A549 (cell line): ENCODE data around the gene KNDC1. TPM values are rescaled to one million over a fixed set of nuclear protein-coding genes. Genes with fewer than 3 reads are reported as not detected.
"Not testable (repeated sequence)": the region's sequence is repeated elsewhere in the genome, so short reads cannot be mapped to it uniquely, and the experiment has no call there.

Experiments
- ATAC-seq, 2 experiments: fragments of 200-7000 bp in 1 of 2; fragments of >200 bp in 1 of 2; cut with Nextera tagmentation in 1 of 2; cut with Tn5 transposase in 1 of 2; 3 replicates each; pipeline versions ENCODE4 v1.8.0 to v1.9.1; 2018 to 2020; ENCODE audit warnings: mild to moderate bottlenecking in 1 of 2, moderate library complexity in 1 of 2
- CTCF ChIA-PET: fragments of 300-600 bp; sonication (Branson Sonifier 250); formaldehyde crosslinking; extraction: SDS; loops from one replicate; lab custom pipeline; 2021; ENCODE audit warnings: antibody characterized with exemption, inconsistent platforms; lab: Yijun Ruan, JAX
- POLR2A ChIA-PET: fragments of 350-600 bp; formaldehyde crosslinking; extraction: SDS; loops from one replicate; lab custom pipeline; 2021; ENCODE audit warnings: antibody characterized with exemption, inconsistent platforms; lab: Yijun Ruan, JAX
- DNase-seq, 2 experiments: peaks; one replicate each; pipeline versions ENCODE4 v3.0.0 to v3.0.0-alpha.2; 2011 to 2016; ENCODE audit warnings: low read depth in 1 of 2, low spot score in 1 of 2
- FAIRE-seq: peaks from 2 replicates; lab custom pipeline; 2011; peaks lifted over from hg19 to GRCh38; lab: Jason Lieb, UNC
- H3K27ac ChIP-seq, 2 experiments: fragments of >200 bp; sonication (Bioruptor Twin); formaldehyde crosslinking; 3 replicates each; pipeline ENCODE4 v1.5.1; 2016 to 2017
- H3K4me1 ChIP-seq: fragments of >200 bp; sonication (Bioruptor Twin); formaldehyde crosslinking; 3 replicates; pipeline ENCODE4 v1.6.1; 2016
- H3K4me2 ChIP-seq: fragments of >200 bp; sonication (Bioruptor Twin); formaldehyde crosslinking; 3 replicates; pipeline ENCODE4 v1.6.1; 2016
- H3K4me3 ChIP-seq: fragments of >200 bp; sonication (Bioruptor Twin); formaldehyde crosslinking; 3 replicates; pipeline ENCODE4 v1.5.1; 2016
- H3K9me3 ChIP-seq: fragments of >200 bp; sonication (Bioruptor Twin); formaldehyde crosslinking; 3 replicates; pipeline ENCODE4 v1.6.1; 2016
- CBX2 ChIP-seq: fragments of 200-600 bp; sonication (generic); IDR thresholded peaks from 2 replicates; pipeline ENCODE4 v1.6.1; 2016; ENCODE audit warnings: low read depth, mild to moderate bottlenecking, borderline replicate concordance
- EHF ChIP-seq: fragments of 250-450 bp; sonication (Bioruptor Pico); IDR thresholded peaks from 2 replicates; pipeline ENCODE4 v1.5.0; 2020; ENCODE audit warnings: mild to moderate bottlenecking
- EHMT2 ChIP-seq: fragments of 200-600 bp; sonication (generic); IDR thresholded peaks from 2 replicates; pipeline ENCODE4 v1.6.1; 2016; ENCODE audit warnings: antibody characterized with exemption, low read depth, mild to moderate bottlenecking, moderate library complexity
- ESRRA ChIP-seq: fragments of 150-350 bp; IDR thresholded peaks from 2 replicates; pipeline ENCODE4 v1.6.1; 2014; ENCODE audit warnings: mild to moderate bottlenecking, low read length, borderline replicate concordance
- FOSB ChIP-seq: fragments of 250-450 bp; sonication (Bioruptor Pico); IDR thresholded peaks from 2 replicates; pipeline ENCODE4 v1.5.0; 2020; ENCODE audit warnings: mild to moderate bottlenecking, moderate library complexity
- FOSL2 ChIP-seq, 2 experiments: fragments of 450-650 bp in 1 of 2; fragments of >200 bp in 1 of 2; sonication (Bioruptor Twin) in 1 of 2; formaldehyde crosslinking; IDR thresholded peaks; 2 replicates each; pipeline versions ENCODE4 v1.5.0 to v1.6.1; 2016 to 2020; ENCODE audit warnings: mild to moderate bottlenecking in 1 of 2, moderate library complexity in 1 of 2
- GATA3 ChIP-seq: IDR thresholded peaks from 2 replicates; pipeline ENCODE4 v1.6.1; 2012; ENCODE audit warnings: borderline replicate concordance
- HDAC2 ChIP-seq: fragments of 200-600 bp; sonication (generic); IDR thresholded peaks from 2 replicates; pipeline ENCODE4 v1.6.1; 2016
- HOXB5 ChIP-seq: fragments of 250-450 bp; sonication (Bioruptor Pico); IDR thresholded peaks from 2 replicates; pipeline ENCODE4 v1.5.0; 2020; ENCODE audit warnings: mild to moderate bottlenecking, moderate library complexity
- JUN ChIP-seq, 2 experiments: fragments of >200 bp; sonication (Bioruptor Twin); formaldehyde crosslinking; IDR thresholded peaks; 2 replicates in 1 of 2; 3 replicates in 1 of 2; pipeline ENCODE4 v1.6.1; 2016 to 2017
- KDM5A ChIP-seq: fragments of 200-600 bp; sonication (generic); IDR thresholded peaks from 2 replicates; pipeline ENCODE4 v1.6.1; 2016; ENCODE audit warnings: antibody characterized with exemption, mild to moderate bottlenecking
- POLR2A ChIP-seq: IDR thresholded peaks from 2 replicates; pipeline ENCODE4 v1.6.1; 2012; ENCODE audit warnings: mild to moderate bottlenecking, low read length
- POLR2AphosphoS2 ChIP-seq: conservative IDR thresholded peaks from 2 replicates; pipeline ENCODE4 v1.6.1; 2012; ENCODE audit warnings: low read length, improper control_type of control experiment, inconsistent platforms
- RAD21 ChIP-seq, 2 experiments: fragments of >200 bp in 1 of 2; sonication (Bioruptor Twin) in 1 of 2; formaldehyde crosslinking in 1 of 2; IDR thresholded peaks in 1 of 2; conservative IDR thresholded peaks in 1 of 2; 2 replicates in 1 of 2; 3 replicates in 1 of 2; pipeline ENCODE4 v1.6.1; 2012 to 2018; ENCODE audit warnings: inconsistent platforms in 1 of 2
- RARB ChIP-seq: fragments of 250-450 bp; sonication (Bioruptor Pico); IDR thresholded peaks from 2 replicates; pipeline ENCODE4 v1.8.0; 2021; ENCODE audit warnings: mild to moderate bottlenecking, moderate library complexity
- RNF2 ChIP-seq: fragments of 200-600 bp; sonication (generic); IDR thresholded peaks from 2 replicates; pipeline ENCODE4 v1.6.1; 2016; ENCODE audit warnings: low read depth, mild to moderate bottlenecking, antibody characterized with exemption, moderate library complexity, borderline replicate concordance
- ZSCAN20 ChIP-seq: fragments of 250-450 bp; sonication (Bioruptor Pico); IDR thresholded peaks from 2 replicates; pipeline ENCODE4 v1.8.0; 2022; ENCODE audit warnings: mild to moderate bottlenecking, moderate library complexity
- WGBS: methylation state at CpG from one replicate; pipeline ENCODE4 v1.1.6; 2017; ENCODE audit errors: missing lambda C conversion rate; 5-methylcytosine and 5-hydroxymethylcytosine counted together
- polyA minus RNA-seq: library from RNA; depleted of rRNA, polyadenylated mRNA; stranded (reverse); fragments of >200 nt; gene quantifications from 2 replicates; pipeline ENCODE4 v1.2.3, GENCODE V29; 2011; rRNA and poly(A)+ RNA removed
- polyA plus RNA-seq, 4 experiments: library from polyadenylated mRNA; depleted of rRNA in 3 of 4; stranded (reverse); fragments of >200 nt; fragmentation: RNase III in 1 of 4; extraction: RNeasy Plus Mini Kit Qiagen cat#74134 plus additional on column Dnase treatment in 1 of 4; gene quantifications; 2 replicates in 3 of 4; 3 replicates in 1 of 4; pipeline ENCODE4 v1.2.3, GENCODE V29; 2011 to 2017
- TF ChIP-seq, protein P1 (sequence below): fragments of 150-350 bp; IDR thresholded peaks from 2 replicates; pipeline ENCODE4 v1.6.1; 2014; ENCODE audit warnings: low read depth, mild to moderate bottlenecking, low read length

Gene KNDC1, protein sequence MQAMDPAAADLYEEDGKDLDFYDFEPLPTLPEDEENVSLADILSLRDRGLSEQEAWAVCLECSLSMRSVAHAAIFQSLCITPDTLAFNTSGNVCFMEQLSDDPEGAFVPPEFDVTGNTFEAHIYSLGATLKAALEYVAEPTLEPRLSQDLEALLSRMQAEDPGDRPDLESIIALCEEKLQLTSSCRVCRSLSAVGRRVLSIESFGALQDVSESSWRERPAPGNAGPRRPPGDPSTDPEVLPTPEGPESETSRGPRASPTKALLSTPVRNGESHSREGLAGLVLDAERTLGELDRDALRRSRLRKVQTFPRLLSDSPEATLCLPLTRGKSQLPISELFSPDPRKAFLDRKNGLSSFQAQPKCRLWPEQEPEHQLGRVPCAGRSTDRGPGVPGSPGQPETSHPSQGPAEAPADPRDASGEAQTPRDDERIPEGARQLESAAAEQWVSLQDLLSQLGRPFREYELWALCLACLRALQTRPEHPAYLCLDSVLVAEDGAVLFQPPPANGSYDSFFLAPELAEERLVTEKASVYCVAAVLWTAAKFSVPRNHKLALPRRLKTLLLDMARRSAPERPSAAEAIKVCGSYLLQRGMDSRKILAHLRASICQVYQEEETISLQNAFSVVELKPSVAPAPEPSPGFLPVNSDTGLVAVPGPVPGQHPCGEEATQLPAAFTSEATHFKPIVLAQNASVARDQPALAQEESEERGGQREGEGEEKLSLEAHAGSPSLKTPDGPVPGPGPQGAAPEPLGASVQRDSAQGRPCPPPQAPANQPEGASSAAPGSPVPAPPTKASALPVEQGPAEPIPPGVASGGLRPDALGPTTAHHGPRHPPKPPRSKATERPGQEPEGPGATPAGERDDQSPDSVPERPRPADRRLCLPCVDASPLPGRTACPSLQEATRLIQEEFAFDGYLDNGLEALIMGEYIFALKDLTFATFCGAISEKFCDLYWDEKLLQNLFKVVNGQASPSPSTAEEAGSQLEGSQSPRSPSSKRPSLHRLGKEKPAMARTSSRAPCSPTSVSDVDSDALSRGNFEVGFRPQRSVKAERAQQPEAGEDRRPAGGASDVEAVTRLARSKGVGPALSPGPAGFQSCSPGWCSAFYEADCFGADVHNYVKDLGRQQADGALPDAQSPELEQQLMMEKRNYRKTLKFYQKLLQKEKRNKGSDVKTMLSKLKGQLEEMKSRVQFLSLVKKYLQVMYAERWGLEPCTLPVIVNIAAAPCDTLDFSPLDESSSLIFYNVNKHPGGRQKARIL (N-terminal part only)
- 0.63 and 0.65 TPM in 2 replicates for polyA plus RNA-seq (2011; rRNA removed)
- polyA plus RNA-seq (2012; cell fraction: cytosol; rRNA removed): 0.70 and 2.1 TPM in 2 replicates
- 1.1 and 2.7 TPM in 2 replicates for polyA plus RNA-seq (2012; cell fraction: nucleus; rRNA removed)
- 0.49 to 0.73 TPM (median 0.56 TPM) in 3 replicates for polyA plus RNA-seq (2017; fragmentation: RNase III; extraction: RNeasy Plus Mini Kit Qiagen cat#74134 plus additional on column Dnase treatment)
- 0.33 and 0.78 TPM in 2 replicates for polyA minus RNA-seq

DNA sequence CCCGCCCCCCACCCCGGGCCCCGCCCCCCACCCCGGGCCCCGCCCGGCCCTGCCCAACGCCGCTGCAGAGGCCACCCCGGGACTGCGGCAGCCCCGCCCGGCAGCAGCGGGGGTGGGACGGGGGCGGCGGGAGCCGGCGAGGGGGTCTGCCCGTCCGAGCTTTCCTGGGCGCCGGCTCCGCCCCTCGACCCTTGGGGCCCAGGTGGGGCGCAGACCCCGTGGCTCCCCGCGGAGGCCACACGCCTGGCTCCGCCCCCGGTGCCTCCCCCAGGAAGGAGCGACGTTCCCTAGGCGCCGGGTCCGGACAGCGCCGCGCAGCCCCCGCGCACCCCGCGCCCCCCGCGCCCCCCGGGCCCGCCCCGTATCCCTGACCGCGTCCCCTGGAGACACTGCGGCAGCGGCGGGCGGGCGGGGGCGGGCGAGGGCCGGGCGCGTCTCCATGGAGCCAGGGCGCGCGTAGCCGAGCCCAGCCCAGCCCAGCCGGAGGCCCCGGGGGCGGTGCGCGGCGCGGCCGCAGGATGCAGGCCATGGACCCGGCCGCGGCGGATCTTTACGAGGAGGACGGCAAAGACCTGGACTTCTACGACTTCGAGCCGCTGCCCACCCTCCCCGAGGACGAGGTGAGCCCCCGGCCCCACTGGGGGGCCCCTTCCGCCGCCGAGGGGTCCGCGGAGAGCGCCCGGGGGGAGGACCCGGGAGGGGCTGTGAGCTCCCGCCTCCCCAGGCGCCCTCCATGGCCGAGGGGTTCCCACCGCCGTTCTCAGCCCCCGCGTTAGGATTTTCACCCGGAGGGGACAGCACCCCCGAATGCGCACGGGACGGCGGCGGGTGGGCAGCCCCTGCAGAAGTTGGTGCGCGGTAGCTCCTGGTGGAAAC is at the start of gene KNDC1:
TSS of gene KNDC1 (plus strand) at position 270 of the 876 bp plus-strand sequence. CDS start at position 519, 249 bp downstream.
- Histone ChIP-seq H3K4me2 (peak within 1 kb of the TSS; percentile 100), H3K4me3 (peak within 1 kb of the TSS; percentile 88), H3K9me3 (no peaks in the 10 kb centered on the region), H3K27ac (peak within 1 kb of the TSS; percentile 79 to 90), H3K4me1 (peaks cover 15% of the 10 kb centered on the region)
- CTCF ChIA-PET: interaction anchor here (1.0 to 2.0 kb wide), 3 partner anchors 9 to 20 kb away, joined by 3 to 8 read pairs (median 5); no protein-coding TSS in a partner anchor
- POLR2A ChIA-PET: no interaction called here
- ATAC-seq: peak; percentile 71 to 73
- peak in 1 of 2 experiments; percentile 80 for DNase-seq
- 16% methylated on average over 7 of the region's 108 CpGs for WGBS
- TF ChIP-seq KDM5A (no peak), RARB (CRISPR knock-in tag) (no peak), HDAC2 (no peak), RAD21 (conservative IDR thresholded peaks at IDR 0.05 in 1 of 2, IDR thresholded peaks at IDR 0.05 in 1 of 2) (no peak), POLR2AphosphoS2 (no peak), EHMT2 (no peak), ZSCAN20 (CRISPR knock-in tag) (no peak), EHF (CRISPR knock-in tag) (no peak), FOSB (CRISPR knock-in tag) (no peak), ESRRA (no peak)
- TF ChIP-seq, protein P1, sequence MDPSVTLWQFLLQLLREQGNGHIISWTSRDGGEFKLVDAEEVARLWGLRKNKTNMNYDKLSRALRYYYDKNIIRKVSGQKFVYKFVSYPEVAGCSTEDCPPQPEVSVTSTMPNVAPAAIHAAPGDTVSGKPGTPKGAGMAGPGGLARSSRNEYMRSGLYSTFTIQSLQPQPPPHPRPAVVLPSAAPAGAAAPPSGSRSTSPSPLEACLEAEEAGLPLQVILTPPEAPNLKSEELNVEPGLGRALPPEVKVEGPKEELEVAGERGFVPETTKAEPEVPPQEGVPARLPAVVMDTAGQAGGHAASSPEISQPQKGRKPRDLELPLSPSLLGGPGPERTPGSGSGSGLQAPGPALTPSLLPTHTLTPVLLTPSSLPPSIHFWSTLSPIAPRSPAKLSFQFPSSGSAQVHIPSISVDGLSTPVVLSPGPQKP: no peak
- FAIRE-seq: no peak

DNA sequence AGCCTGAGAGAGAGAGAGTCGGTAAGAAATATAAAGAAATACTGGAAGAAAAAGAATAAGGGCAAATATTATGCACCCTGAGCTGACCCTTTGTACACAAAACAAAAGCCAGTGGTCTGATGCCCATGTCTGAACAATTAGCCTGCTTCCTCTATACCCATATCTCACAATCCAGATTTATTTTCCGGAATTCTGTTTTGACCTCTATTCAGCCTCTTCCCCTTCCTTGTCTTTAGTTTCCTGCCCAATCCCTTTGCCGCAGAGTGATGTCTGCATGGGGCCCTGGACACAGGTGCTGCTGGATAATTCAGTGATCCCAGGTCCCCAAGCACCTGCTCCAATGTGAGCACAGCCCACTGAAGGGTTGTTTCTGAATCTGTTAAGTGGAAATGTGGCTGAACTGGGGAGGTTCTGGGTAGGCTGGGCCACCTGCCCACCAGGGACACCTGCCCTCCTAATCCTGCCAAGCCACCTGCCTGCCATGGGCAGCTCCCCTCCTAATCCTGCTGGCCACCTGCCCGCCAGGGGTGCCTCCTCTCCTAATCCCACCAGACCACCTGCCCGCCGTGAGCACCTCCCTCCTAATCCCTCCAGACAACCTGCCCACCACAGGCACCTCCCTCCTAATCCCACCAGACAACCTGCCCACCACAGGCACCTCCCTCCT is 49.3 kb upstream of the KNDC1 start:
- CTCF ChIA-PET: interaction anchor here (0.6 to 3.1 kb wide), 2 partner anchors 14 to 37 kb away, joined by 6 to 17 read pairs; no protein-coding TSS in a partner anchor
- H3K4me3 ChIP-seq: no peak overlapping the region
- ATAC-seq: no peak
- WGBS: 43% methylated on average over 4 of the region's 6 CpGs
- H3K4me2 ChIP-seq: no peak overlapping the region
- no peak for DNase-seq
- no peak overlapping the region for H3K27ac ChIP-seq
- POLR2A ChIA-PET: no interaction called here
- TF ChIP-seq KDM5A: no peak
- no peak for TF ChIP-seq RNF2
- no peak for TF ChIP-seq JUN (IDR thresholded peaks at IDR 0.05)
- TF ChIP-seq CBX2: no peak
- TF ChIP-seq HOXB5 (CRISPR knock-in tag): no peak
- TF ChIP-seq GATA3: no peak
- TF ChIP-seq POLR2A: no peak
- no peak for TF ChIP-seq FOSL2 (IDR thresholded peaks at IDR 0.05)
- TF ChIP-seq FOSL2 (CRISPR knock-in tag; IDR thresholded peaks at IDR 0.05): no peak
- H3K4me1 ChIP-seq: 0 out of 3 replicates have a peak, but pooled peaks cover 6% of the 10 kb centered on the region
- H3K9me3 ChIP-seq: peaks cover 16% of the 10 kb centered on the region; the same call in 2 of the 3 replicates
- no peak for FAIRE-seq

- H3K4me2 ChIP-seq, DNase-seq, H3K4me3 ChIP-seq, FAIRE-seq, H3K27ac ChIP-seq, CTCF ChIA-PET, H3K4me1 ChIP-seq, ATAC-seq, POLR2A ChIA-PET: not testable (repeated sequence)
- 23% methylated on average over 2 of the region's 7 CpGs for WGBS
- peaks cover 14% of the 10 kb centered on the region; the same call in 2 of the 3 replicates for H3K9me3 ChIP-seq
Observed at GRCh38 chr10:133111640-133112039, 48.4 kb upstream of the KNDC1 start.
